H1 (cell line): ENCODE data around the gene SNX2.
A peak's percentile ranks its signal among the peaks of the same experiment; 100 is the strongest.

Experiments used
- CBX5 ChIP-seq: fragments of 300-800, 300-1000 bp; sonication (generic); IDR thresholded peaks from 2 replicates; pipeline ENCODE4 v1.7.1; 2016; ENCODE audit warnings: antibody characterized with exemption, low read length, low read depth
- CEBPB ChIP-seq: IDR thresholded peaks from 2 replicates; pipeline ENCODE4 v1.6.1; 2012; ENCODE audit warnings: low read depth, low read length
- CTCF ChIP-seq, 3 experiments: IDR thresholded peaks; 1 replicate in 2 of 3; 2 replicates in 1 of 3; pipeline versions ENCODE4 v1.5.1 to v1.6.1; 2011; ENCODE audit warnings: low read length in 3 of 3, mild to moderate bottlenecking in 3 of 3, inconsistent platforms in 2 of 3, low read depth in 1 of 3, moderate library complexity in 1 of 3; ENCODE audit not compliant: insufficient read depth in 1 of 3; ENCODE audit errors: control extremely low read depth in 1 of 3
- EP300 ChIP-seq, 2 experiments: IDR thresholded peaks; 1 replicate in 1 of 2; 2 replicates in 1 of 2; pipeline ENCODE4 v1.6.1; 2011 to 2012; ENCODE audit warnings: low read depth in 2 of 2, low read length in 2 of 2, mild to moderate bottlenecking in 2 of 2, borderline replicate concordance in 1 of 2, inconsistent platforms in 1 of 2, moderate library complexity in 1 of 2
- EZH2 ChIP-seq: fragments of 200-600 bp; sonication (generic); IDR thresholded peaks from 2 replicates; pipeline ENCODE4 v1.7.1; 2012; ENCODE audit warnings: low read depth, mild to moderate bottlenecking, moderate library complexity, low read length, inconsistent platforms; ENCODE audit not compliant: severe bottlenecking
- KDM1A ChIP-seq: fragments of 200-600, 300-600 bp; sonication (generic); IDR thresholded peaks from 2 replicates; pipeline ENCODE4 v1.7.1; 2016; ENCODE audit warnings: mild to moderate bottlenecking, low read length, borderline replicate concordance
- MAFK ChIP-seq: IDR thresholded peaks from 2 replicates; pipeline ENCODE4 v1.6.1; 2012; ENCODE audit warnings: low read depth, mild to moderate bottlenecking, improper control_type of control experiment, low read length
- SP1 ChIP-seq: IDR thresholded peaks from 2 replicates; pipeline ENCODE4 v1.6.1; 2011; ENCODE audit warnings: low read depth, low read length
- TAF1 ChIP-seq: IDR thresholded peaks from 2 replicates; pipeline ENCODE4 v1.6.1; 2011; ENCODE audit warnings: mild to moderate bottlenecking, low read depth, low read length
- TBP ChIP-seq: IDR thresholded peaks from 2 replicates; pipeline ENCODE4 v1.6.1; 2011; ENCODE audit warnings: low read depth, low read length, improper control_type of control experiment
- USF2 ChIP-seq: IDR thresholded peaks from 2 replicates; pipeline ENCODE4 v1.6.1; 2011; ENCODE audit warnings: low read length, improper control_type of control experiment

DNA sequence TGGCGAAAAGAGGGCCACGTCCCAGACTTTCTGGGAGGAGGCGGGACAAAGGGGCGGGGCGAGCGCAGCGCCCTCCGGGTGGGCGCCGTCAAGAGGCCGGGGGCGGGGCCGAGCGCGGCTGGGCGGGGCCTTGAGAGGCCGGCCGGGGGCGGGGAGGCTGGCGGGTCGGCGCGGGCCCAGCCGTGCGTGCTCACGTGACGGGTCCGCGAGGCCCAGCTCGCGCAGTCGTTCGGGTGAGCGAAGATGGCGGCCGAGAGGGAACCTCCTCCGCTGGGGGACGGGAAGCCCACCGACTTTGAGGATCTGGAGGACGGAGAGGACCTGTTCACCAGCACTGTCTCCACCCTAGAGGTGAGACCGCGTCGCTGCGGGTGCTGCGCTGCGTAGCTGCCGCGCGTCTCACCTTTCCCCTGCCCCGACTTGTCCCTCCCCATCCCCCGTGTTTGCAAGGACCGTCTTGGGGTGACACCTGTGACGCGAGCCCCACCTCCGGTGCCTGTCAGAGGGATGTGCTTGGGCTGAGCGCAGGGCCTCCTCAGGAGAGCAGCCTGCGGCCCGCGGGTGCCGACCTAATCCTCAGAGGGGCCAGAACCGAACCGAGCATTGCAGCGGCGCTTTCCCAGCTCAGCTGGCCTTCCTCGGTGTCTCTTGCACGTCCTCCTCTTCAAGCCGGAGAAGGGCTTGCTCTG lies at the start of gene SNX2:
- TF ChIP-seq EP300 (IDR thresholded peaks at IDR 0.05; ENCODE audit: borderline replicate concordance in 1 of 2, low read depth in 2 of 2, low read length in 2 of 2) = no peak
- no peak for TF ChIP-seq EZH2
- no peak for TF ChIP-seq MAFK
- peak; percentile 87 for TF ChIP-seq USF2
- TF ChIP-seq CTCF (IDR thresholded peaks at IDR 0.05; ENCODE audit: control extremely low read depth in 1 of 3, insufficient read depth in 1 of 3, low read depth in 1 of 3, low read length in 3 of 3) = peak in 2 of 3 experiments; percentile 37 to 47; a peak in 2 of 4 replicates
- TF ChIP-seq TBP = peak; percentile 60
- TF ChIP-seq SP1 = no peak
- TF ChIP-seq CBX5 = no peak
- no peak for TF ChIP-seq CEBPB
- TF ChIP-seq TAF1 = peak; percentile 85
- TF ChIP-seq KDM1A = no peak
